Fibroblast of villous mesenchyme (primary cell): ENCODE measurements around the gene RFX3. TPM values are rescaled to one million over a fixed set of nuclear protein-coding genes. Genes with fewer than 3 reads are reported as not detected.
A peak's percentile ranks its signal among the peaks of the same experiment; 100 is the strongest.

Experiments used
- DNase-seq: peaks from one replicate; pipeline ENCODE4 v3.0.0-alpha.2; 2010; ENCODE audit warnings: low read depth
- H3K4me3 ChIP-seq: 2 replicates; pipeline ENCODE4 v1.5.1; 2011; ENCODE audit warnings: low read depth, mild to moderate bottlenecking, low read length
- total RNA-seq: library from RNA; depleted of rRNA; stranded (reverse); fragments of >200 nt; gene quantifications from 2 replicates; pipeline ENCODE4 v1.2.3, GENCODE V29; 2012
- TF ChIP-seq, protein P1 (sequence below): IDR thresholded peaks from 2 replicates; pipeline ENCODE4 v1.5.1; 2012; ENCODE audit warnings: low read depth, mild to moderate bottlenecking, low read length; ENCODE audit not compliant: insufficient read depth

RFX3 gene
- total RNA-seq, 1 donor: 3.5 TPM

DNA sequence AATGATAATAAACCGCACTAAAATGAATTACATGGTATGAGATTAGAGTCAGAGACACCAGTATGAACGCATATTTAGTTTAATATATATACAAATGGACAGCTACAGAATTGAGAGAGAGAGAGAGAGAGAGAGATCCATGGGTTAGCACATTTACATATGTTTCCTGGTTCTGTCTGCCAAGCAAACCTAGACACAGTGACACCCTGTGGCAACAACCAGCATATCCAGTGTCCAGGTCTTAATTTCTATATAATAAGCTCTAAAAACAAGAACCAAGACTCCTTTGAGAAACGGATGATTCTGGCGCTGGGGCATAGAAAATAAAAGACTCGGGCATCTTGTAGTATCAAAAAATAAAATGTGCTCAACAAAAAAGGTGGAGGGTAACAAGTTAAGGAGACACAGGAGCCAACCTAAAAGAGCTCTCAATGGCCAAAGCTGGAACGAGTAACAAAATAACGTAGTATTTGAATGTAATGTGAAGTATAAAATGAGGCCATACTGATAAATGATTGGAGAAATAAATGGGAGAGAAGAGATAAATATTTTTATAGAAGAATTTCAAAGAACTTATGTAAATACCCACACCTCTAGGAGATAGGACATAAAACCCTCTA, 84.5 kb downstream of the RFX3 start:
- peak; percentile 78 for DNase-seq
- no peak overlapping the region for H3K4me3 ChIP-seq
- TF ChIP-seq, protein P1, sequence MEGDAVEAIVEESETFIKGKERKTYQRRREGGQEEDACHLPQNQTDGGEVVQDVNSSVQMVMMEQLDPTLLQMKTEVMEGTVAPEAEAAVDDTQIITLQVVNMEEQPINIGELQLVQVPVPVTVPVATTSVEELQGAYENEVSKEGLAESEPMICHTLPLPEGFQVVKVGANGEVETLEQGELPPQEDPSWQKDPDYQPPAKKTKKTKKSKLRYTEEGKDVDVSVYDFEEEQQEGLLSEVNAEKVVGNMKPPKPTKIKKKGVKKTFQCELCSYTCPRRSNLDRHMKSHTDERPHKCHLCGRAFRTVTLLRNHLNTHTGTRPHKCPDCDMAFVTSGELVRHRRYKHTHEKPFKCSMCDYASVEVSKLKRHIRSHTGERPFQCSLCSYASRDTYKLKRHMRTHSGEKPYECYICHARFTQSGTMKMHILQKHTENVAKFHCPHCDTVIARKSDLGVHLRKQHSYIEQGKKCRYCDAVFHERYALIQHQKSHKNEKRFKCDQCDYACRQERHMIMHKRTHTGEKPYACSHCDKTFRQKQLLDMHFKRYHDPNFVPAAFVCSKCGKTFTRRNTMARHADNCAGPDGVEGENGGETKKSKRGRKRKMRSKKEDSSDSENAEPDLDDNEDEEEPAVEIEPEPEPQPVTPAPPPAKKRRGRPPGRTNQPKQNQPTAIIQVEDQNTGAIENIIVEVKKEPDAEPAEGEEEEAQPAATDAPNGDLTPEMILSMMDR: peak; percentile 81

DNA sequence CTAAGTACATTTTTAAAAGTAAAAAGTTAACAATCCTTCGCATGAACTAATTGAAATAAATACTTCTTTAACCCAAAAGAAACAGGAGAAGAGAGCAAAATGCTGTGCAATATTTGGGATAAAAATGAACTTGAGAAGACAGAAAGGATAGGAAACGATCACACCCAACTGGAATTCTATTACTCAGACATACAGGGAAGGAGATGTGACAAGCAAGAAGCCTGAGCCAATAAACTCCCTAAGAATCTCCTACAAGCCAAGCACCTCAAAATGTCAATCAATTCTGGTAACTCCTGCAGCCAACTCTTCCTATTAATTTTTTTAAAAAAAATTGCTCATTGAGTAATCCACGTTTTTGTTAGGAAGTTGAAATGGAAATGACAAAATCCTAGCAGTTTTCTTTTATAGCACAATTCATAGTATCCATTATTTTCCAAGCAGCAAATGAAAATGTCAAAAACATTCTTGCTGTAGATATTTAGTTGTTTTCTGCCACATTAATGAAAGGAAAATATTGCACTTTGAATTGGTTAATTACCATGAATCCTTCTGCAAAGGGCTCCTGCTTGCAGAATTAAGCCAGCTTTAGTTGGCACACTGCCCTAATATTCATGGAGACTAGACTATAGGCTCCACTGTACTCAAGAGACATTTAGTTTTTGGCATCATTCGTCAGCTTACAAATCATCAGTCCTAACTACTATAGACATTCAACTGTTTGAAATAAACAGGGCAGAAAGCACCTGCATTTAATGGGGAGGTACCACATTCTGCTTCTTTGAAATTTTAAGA, 89.0 kb downstream of the RFX3 start:
- peak; percentile 27 for DNase-seq
- TF ChIP-seq, protein P1: no peak
- H3K4me3 ChIP-seq: no peak overlapping the region

DNA sequence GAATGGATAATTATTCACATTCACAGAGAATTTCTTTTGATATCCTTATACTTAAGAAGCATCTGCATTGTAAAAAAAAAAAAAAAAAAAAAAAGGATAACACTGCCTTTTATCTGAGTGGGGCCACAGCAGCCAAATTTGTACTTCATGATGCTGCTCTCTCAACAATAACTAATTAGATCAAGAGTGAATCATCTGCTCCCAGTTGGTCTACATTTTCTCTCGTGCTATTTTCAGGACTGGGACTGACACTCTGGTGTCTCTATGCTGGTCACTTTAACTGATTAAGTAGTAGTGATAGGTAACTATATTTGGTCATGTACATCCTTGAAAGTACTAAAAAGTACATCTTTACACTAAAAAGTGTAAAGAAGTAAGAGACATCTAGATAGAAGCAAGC, 90.1 kb downstream of the RFX3 start:
- TF ChIP-seq, protein P1: no peak
- DNase-seq: no peak
- H3K4me3 ChIP-seq: no peak overlapping the region

DNA sequence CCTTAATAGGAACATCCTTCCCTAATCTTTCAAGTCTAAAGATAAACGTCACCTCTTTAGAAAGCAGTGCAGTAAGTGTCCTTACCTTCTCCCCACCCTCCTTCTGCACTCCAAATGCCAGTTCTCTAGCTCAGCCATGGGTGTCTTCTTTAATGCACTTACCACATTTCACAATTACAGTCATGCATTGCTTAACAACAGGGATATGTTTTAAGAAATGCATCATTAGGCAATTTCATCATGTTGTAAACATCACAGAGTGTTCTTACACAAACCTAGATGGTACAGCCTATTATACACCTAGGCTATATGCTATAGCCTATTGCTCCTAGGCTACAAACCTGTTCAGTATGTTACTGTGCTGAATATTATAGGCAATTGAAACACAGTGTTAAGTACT, 91.2 kb downstream of the RFX3 start:
- no peak overlapping the region for H3K4me3 ChIP-seq
- DNase-seq: peak; percentile 96
- TF ChIP-seq, protein P1: no peak

DNA sequence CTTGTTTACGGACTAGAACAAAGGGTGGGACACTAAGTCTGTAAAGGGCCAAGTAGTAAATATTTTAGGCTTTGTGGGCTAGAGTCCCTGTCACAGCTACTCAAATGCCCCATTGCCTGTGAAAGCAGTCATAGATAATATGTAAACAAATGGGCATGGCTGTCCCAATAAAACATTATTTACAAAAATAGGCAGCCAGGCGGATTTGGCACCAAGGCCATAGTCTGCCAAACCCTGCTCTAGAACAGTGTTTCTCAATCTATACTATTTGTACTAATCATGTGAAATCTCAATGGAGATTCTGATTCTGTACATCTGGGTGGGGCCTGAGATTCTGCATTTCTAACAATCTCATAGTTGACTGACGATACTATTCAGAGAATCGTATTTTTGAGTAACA, 92.0 kb downstream of the RFX3 start:
- no peak for DNase-seq
- TF ChIP-seq, protein P1: no peak
- no peak overlapping the region for H3K4me3 ChIP-seq

DNA sequence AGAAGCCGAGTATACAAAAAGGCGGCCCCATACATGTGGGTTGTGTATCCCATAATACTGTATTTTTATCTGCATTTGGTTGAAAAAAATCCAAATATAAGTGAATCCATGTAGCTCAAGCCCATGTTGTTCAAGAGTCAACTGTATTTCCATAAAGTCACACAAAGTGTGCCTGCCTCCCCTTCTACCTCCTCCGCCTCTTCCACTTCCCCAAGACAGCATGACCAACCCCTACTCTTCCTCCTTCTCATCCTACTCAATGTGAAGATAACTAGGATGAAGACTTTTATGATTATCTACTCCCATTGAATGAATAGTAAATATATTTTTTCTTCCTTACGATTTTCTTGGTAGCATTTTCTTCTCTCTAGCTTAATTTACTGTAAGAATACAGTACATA, 92.7 kb downstream of the RFX3 start:
- TF ChIP-seq, protein P1: no peak
- H3K4me3 ChIP-seq: no peak overlapping the region
- no peak for DNase-seq
